ENCODE results near the gene TLDC2. TPM values are rescaled to one million over a fixed set of nuclear protein-coding genes. Genes with fewer than 3 reads are reported as not detected.
"Not testable (repeated sequence)": the region's sequence is repeated elsewhere in the genome, so short reads cannot be mapped to it uniquely, and the experiment has no call there.

The TLDC2 gene
- total and polyA plus RNA-seq, 4 donors = 0.05 to 0.33 (median 0.08) TPM; not detected in 1

GRCh38 chr20:36932476-36933426, 56.8 kb downstream of the TLDC2 start (continued):
- TF ChIP-seq SP1 (IDR thresholded peaks at IDR 0.05) (no peak), EGR1 (IDR thresholded peaks at IDR 0.05; ENCODE audit: low read depth in 2 of 2) (no peak), RXRA (IDR thresholded peaks at IDR 0.05) (peak; percentile 54 to 82)

- not testable (repeated sequence) for H3K4me3 ChIP-seq (ENCODE audit: low read depth in 1 of 3, low read length in 3 of 3); H3K27me3 ChIP-seq (ENCODE audit: control insufficient read depth in 4 of 4, insufficient read depth in 4 of 4, low read length in 3 of 4); H3K9ac ChIP-seq (ENCODE audit: low read depth in 1 of 2, low read length in 2 of 2); H3K36me3 ChIP-seq (ENCODE audit: control insufficient read depth in 4 of 4, insufficient read depth in 3 of 4, low read depth in 1 of 4, low read length in 3 of 4); H3K9me3 ChIP-seq (ENCODE audit: control insufficient read depth in 4 of 4, low read length in 3 of 4); DNase-seq (ENCODE audit: low spot score); H3K27ac ChIP-seq (ENCODE audit: low read depth in 1 of 2, low read length in 2 of 2)
- WGBS = 98% methylated on average over 16 of the region's 16 CpGs
- H3K4me1 ChIP-seq (ENCODE audit: control insufficient read depth in 4 of 4, insufficient read depth in 4 of 4, low read length in 3 of 4) = peaks cover 7 to 18% (median 10%) of the 10 kb centered on the region in 4 donors
Observed at GRCh38 chr20:36933571-36933970, 57.6 kb downstream of the TLDC2 start.

GRCh38 chr20:36936341-36936740, 60.4 kb downstream of the TLDC2 start:
- no peak for DNase-seq (ENCODE audit: low spot score)
- H3K9ac ChIP-seq (ENCODE audit: low read depth in 1 of 2, low read length in 2 of 2) = no peak overlapping the region
- no peak overlapping the region for H3K4me3 ChIP-seq (ENCODE audit: low read depth in 1 of 3, low read length in 3 of 3)
- no peaks in the 10 kb centered on the region for H3K36me3 ChIP-seq (ENCODE audit: control insufficient read depth in 4 of 4, insufficient read depth in 3 of 4, low read depth in 1 of 4, low read length in 3 of 4)
- WGBS = 97% methylated on average over 8 of the region's 8 CpGs
- TF ChIP-seq FOXA2 (IDR thresholded peaks at IDR 0.05) (no peak), FOXA1 (IDR thresholded peaks at IDR 0.05) (no peak), RXRA (IDR thresholded peaks at IDR 0.05) (no peak), ATF3 (IDR thresholded peaks at IDR 0.05) (no peak), RAD21 (IDR thresholded peaks at IDR 0.05) (no peak), TAF1 (conservative IDR thresholded peaks at IDR 0.05) (no peak), YY1 (IDR thresholded peaks at IDR 0.05) (no peak), MAX (IDR thresholded peaks at IDR 0.05) (no peak), SP1 (IDR thresholded peaks at IDR 0.05) (no peak), REST (IDR thresholded peaks at IDR 0.05) (no peak), GABPA (IDR thresholded peaks at IDR 0.05 in 1 of 2, conservative IDR thresholded peaks at IDR 0.05 in 1 of 2) (no peak), EGR1 (IDR thresholded peaks at IDR 0.05; ENCODE audit: low read depth in 2 of 2) (no peak), NR2F2 (IDR thresholded peaks at IDR 0.05) (no peak), HNF4A (conservative IDR thresholded peaks at IDR 0.05) (no peak), ZBTB33 (IDR thresholded peaks at IDR 0.05) (no peak), JUND (IDR thresholded peaks at IDR 0.05) (no peak), HNF4G (IDR thresholded peaks at IDR 0.05) (no peak)
- TF ChIP-seq, protein P1, sequence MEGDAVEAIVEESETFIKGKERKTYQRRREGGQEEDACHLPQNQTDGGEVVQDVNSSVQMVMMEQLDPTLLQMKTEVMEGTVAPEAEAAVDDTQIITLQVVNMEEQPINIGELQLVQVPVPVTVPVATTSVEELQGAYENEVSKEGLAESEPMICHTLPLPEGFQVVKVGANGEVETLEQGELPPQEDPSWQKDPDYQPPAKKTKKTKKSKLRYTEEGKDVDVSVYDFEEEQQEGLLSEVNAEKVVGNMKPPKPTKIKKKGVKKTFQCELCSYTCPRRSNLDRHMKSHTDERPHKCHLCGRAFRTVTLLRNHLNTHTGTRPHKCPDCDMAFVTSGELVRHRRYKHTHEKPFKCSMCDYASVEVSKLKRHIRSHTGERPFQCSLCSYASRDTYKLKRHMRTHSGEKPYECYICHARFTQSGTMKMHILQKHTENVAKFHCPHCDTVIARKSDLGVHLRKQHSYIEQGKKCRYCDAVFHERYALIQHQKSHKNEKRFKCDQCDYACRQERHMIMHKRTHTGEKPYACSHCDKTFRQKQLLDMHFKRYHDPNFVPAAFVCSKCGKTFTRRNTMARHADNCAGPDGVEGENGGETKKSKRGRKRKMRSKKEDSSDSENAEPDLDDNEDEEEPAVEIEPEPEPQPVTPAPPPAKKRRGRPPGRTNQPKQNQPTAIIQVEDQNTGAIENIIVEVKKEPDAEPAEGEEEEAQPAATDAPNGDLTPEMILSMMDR (IDR thresholded peaks at IDR 0.05; ENCODE audit: low read depth, low read length, missing input control) = no peak
- H3K27ac ChIP-seq (ENCODE audit: low read depth in 1 of 2, low read length in 2 of 2) = peak overlapping the region in 1 of 2 donors; percentile 13
- H3K4me1 ChIP-seq (ENCODE audit: control insufficient read depth in 4 of 4, insufficient read depth in 4 of 4, low read length in 3 of 4) = peaks cover 0 to 8% (median 3%) of the 10 kb centered on the region in 4 donors
- no peaks in the 10 kb centered on the region for H3K27me3 ChIP-seq (ENCODE audit: control insufficient read depth in 4 of 4, insufficient read depth in 4 of 4, low read length in 3 of 4)
- no peaks in the 10 kb centered on the region for H3K9me3 ChIP-seq (ENCODE audit: control insufficient read depth in 4 of 4, low read length in 3 of 4)
